K562 (cell line): ENCODE data around the gene CYP4B1.
"Not testable (repeated sequence)": the region's sequence is repeated elsewhere in the genome, so short reads cannot be mapped to it uniquely, and the experiment has no call there.

Experiments
- CREB1 ChIP-seq, 2 experiments: sonication (generic) in 1 of 2; formaldehyde crosslinking in 1 of 2; IDR thresholded peaks; 2 replicates each; pipeline versions ENCODE4 v1.6.1 to v1.8.0; 2012 to 2022; ENCODE audit warnings: inconsistent platforms in 1 of 2, mild to moderate bottlenecking in 1 of 2, missing genetic modification reagents in 1 of 2, moderate library complexity in 1 of 2
- HMG20A ChIP-seq: fragments of 450-650 bp; formaldehyde crosslinking; conservative IDR thresholded peaks from 2 replicates; pipeline ENCODE4 v1.4.0; 2020; ENCODE audit warnings: mild to moderate bottlenecking, mixed read lengths
- TF ChIP-seq, protein P1 (sequence below): fragments of 250-450 bp; sonication (Bioruptor Pico); IDR thresholded peaks from 2 replicates; pipeline ENCODE4 v1.9.0; 2021; ENCODE audit warnings: mild to moderate bottlenecking, inconsistent platforms
- TF ChIP-seq, protein P2 (sequence below), 3 experiments: IDR thresholded peaks in 2 of 3; conservative IDR thresholded peaks in 1 of 3; 2 replicates each; pipeline ENCODE4 v1.5.1; 2011 to 2012; ENCODE audit warnings: low read length in 3 of 3, mild to moderate bottlenecking in 3 of 3, control low read depth in 2 of 3, improper control_type of control experiment in 1 of 3, inconsistent platforms in 1 of 3, low read depth in 1 of 3, mixed read lengths in 1 of 3, moderate library complexity in 1 of 3; ENCODE audit not compliant: insufficient read depth in 2 of 3
- TF ChIP-seq, protein P3 (sequence below): fragments of 250-450 bp; sonication (Bioruptor Pico); IDR thresholded peaks from 2 replicates; pipeline ENCODE4 v1.5.1; 2021; ENCODE audit warnings: mild to moderate bottlenecking

DNA sequence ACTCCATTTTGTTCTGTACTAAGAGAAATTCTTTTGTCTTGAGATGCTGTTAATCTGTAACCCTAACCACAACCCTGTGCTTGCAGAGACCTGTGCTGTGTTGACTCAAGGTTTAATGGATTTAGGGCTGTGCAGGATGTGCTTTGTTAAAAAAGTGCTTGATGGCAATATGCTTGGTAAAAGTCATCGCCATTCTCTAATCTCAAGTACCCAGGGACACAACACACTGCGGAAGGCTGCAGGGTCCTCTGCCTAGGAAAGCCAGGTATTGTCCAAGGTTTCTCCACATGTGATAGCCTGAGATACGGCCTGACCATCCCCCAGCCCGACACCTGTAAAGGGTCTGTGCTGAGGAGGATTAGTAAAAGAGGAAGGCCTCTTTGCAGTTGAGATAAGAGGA, 10.2 kb upstream of the CYP4B1 start:
- TF ChIP-seq, protein P1, sequence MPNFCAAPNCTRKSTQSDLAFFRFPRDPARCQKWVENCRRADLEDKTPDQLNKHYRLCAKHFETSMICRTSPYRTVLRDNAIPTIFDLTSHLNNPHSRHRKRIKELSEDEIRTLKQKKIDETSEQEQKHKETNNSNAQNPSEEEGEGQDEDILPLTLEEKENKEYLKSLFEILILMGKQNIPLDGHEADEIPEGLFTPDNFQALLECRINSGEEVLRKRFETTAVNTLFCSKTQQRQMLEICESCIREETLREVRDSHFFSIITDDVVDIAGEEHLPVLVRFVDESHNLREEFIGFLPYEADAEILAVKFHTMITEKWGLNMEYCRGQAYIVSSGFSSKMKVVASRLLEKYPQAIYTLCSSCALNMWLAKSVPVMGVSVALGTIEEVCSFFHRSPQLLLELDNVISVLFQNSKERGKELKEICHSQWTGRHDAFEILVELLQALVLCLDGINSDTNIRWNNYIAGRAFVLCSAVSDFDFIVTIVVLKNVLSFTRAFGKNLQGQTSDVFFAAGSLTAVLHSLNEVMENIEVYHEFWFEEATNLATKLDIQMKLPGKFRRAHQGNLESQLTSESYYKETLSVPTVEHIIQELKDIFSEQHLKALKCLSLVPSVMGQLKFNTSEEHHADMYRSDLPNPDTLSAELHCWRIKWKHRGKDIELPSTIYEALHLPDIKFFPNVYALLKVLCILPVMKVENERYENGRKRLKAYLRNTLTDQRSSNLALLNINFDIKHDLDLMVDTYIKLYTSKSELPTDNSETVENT, result not testable (repeated sequence)
- TF ChIP-seq, protein P2, sequence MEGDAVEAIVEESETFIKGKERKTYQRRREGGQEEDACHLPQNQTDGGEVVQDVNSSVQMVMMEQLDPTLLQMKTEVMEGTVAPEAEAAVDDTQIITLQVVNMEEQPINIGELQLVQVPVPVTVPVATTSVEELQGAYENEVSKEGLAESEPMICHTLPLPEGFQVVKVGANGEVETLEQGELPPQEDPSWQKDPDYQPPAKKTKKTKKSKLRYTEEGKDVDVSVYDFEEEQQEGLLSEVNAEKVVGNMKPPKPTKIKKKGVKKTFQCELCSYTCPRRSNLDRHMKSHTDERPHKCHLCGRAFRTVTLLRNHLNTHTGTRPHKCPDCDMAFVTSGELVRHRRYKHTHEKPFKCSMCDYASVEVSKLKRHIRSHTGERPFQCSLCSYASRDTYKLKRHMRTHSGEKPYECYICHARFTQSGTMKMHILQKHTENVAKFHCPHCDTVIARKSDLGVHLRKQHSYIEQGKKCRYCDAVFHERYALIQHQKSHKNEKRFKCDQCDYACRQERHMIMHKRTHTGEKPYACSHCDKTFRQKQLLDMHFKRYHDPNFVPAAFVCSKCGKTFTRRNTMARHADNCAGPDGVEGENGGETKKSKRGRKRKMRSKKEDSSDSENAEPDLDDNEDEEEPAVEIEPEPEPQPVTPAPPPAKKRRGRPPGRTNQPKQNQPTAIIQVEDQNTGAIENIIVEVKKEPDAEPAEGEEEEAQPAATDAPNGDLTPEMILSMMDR (IDR thresholded peaks at IDR 0.05 in 2 of 3, conservative IDR thresholded peaks at IDR 0.05 in 1 of 3; ENCODE audit: insufficient read depth in 2 of 3, low read depth in 1 of 3, low read length in 3 of 3), result not testable (repeated sequence)
- TF ChIP-seq, protein P3, sequence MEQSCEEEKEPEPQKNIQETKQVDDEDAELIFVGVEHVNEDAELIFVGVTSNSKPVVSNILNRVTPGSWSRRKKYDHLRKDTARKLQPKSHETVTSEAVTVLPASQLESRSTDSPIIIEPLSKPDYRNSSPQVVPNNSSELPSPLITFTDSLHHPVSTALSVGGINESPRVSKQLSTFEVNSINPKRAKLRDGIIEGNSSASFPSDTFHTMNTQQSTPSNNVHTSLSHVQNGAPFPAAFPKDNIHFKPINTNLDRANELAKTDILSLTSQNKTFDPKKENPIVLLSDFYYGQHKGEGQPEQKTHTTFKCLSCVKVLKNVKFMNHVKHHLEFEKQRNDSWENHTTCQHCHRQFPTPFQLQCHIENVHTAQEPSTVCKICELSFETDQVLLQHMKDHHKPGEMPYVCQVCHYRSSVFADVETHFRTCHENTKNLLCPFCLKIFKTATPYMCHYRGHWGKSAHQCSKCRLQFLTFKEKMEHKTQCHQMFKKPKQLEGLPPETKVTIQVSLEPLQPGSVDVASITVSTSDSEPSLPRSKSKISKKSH (CRISPR knock-in tag), result not testable (repeated sequence)
- not testable (repeated sequence) for TF ChIP-seq CREB1 (IDR thresholded peaks at IDR 0.05); CREB1 (CRISPR knock-in tag; IDR thresholded peaks at IDR 0.05); HMG20A
